Smooth muscle cell (in vitro differentiated cells): ENCODE results near the gene CTNND2. TPM values are rescaled to one million over a fixed set of nuclear protein-coding genes. Genes with fewer than 3 reads are reported as not detected.

Experiments used
- DNase-seq: peaks from one replicate; lab custom pipeline; 2025; ENCODE audit not compliant: unreplicated experiment; lab: John Stamatoyannopoulos, UW
- H2AFZ ChIP-seq: fragments of 200-600 bp; sonication (generic); 2 replicates; pipeline ENCODE4 v1.6.0; 2016; ENCODE audit warnings: antibody characterized with exemption, low read depth, mild to moderate bottlenecking
- H3F3A ChIP-seq: fragments of 200-600 bp; sonication (generic); 2 replicates; pipeline ENCODE4 v1.6.0; 2017; ENCODE audit warnings: antibody characterized with exemption, low read depth
- H3K27ac ChIP-seq: fragments of 200-600 bp; sonication (generic); 2 replicates; pipeline ENCODE4 v1.5.1; 2016; ENCODE audit warnings: low read depth, mild to moderate bottlenecking
- H3K27me3 ChIP-seq: fragments of 200-600 bp; sonication (generic); 2 replicates; pipeline ENCODE4 v1.6.1; 2016; ENCODE audit warnings: low read depth, mild to moderate bottlenecking
- H3K36me3 ChIP-seq: fragments of 200-600 bp; sonication (generic); 2 replicates; pipeline ENCODE4 v1.5.1; 2016; ENCODE audit warnings: low read depth
- H3K4me1 ChIP-seq: fragments of 200-600 bp; sonication (generic); 2 replicates; pipeline ENCODE4 v1.5.1; 2016; ENCODE audit warnings: low read depth
- H3K4me2 ChIP-seq: fragments of 200-600 bp; sonication (generic); 2 replicates; pipeline ENCODE4 v1.6.0; 2016; ENCODE audit warnings: mild to moderate bottlenecking
- H3K4me3 ChIP-seq: fragments of 200-600 bp; sonication (generic); 2 replicates; pipeline ENCODE4 v1.5.1; 2016; ENCODE audit warnings: mild to moderate bottlenecking
- H3K79me2 ChIP-seq: fragments of 200-600 bp; sonication (generic); 2 replicates; pipeline ENCODE4 v1.6.0; 2016; ENCODE audit warnings: low read depth, mild to moderate bottlenecking
- H3K9ac ChIP-seq: fragments of 200-600 bp; sonication (generic); 2 replicates; pipeline ENCODE4 v1.6.0; 2016; ENCODE audit warnings: low read depth
- H3K9me3 ChIP-seq: fragments of 200-600 bp; sonication (generic); replicated peaks from 2 replicates; pipeline ENCODE4 v1.5.1; 2016; ENCODE audit warnings: low read depth
- H4K20me1 ChIP-seq: fragments of 200-600 bp; sonication (generic); 2 replicates; pipeline ENCODE4 v1.6.0; 2016; ENCODE audit warnings: low read depth
- CTCF ChIP-seq: fragments of 200-600 bp; sonication (generic); IDR thresholded peaks from 2 replicates; pipeline ENCODE4 v1.5.1; 2017; ENCODE audit warnings: borderline replicate concordance, mild to moderate bottlenecking, antibody characterized with exemption; ENCODE audit not compliant: insufficient read depth, poor library complexity, severe bottlenecking
- WGBS: methylation state at CpG from one replicate; pipeline ENCODE4 v1.1.7; 2016; ENCODE audit warnings: low lambda C conversion rate; 5-methylcytosine and 5-hydroxymethylcytosine counted together
- polyA plus RNA-seq: library from polyadenylated mRNA; unstranded; fragments of >200 nt; fragmentation: Nextera tagmentation; extraction: Ambion mirVana; gene quantifications from 2 replicates; pipeline ENCODE4 v1.2.1, GENCODE V29; 2016
- total RNA-seq: library from RNA; depleted of rRNA; stranded (reverse); fragments of >200 nt; gene quantifications from 2 replicates; pipeline ENCODE4 v1.2.3, GENCODE V29; 2014

Gene CTNND2
- total and polyA plus RNA-seq, 2 experiments from 2014 or later: 2.7 to 5.8 TPM

GRCh38 chr5:11734369-11734768, 169.9 kb downstream of the CTNND2 start:
- Histone ChIP-seq H3F3A (no peaks in the 10 kb centered on the region), H3K9me3 (no peaks in the 10 kb centered on the region), H3K4me2 (no peak overlapping the region), H3K79me2 (peaks cover 7% of the 10 kb centered on the region), H2AFZ (no peak overlapping the region), H3K9ac (no peak overlapping the region), H4K20me1 (no peaks in the 10 kb centered on the region), H3K27ac (no peak overlapping the region), H3K36me3 (no peaks in the 10 kb centered on the region), H3K27me3 (no peaks in the 10 kb centered on the region), H3K4me1 (no peaks in the 10 kb centered on the region), H3K4me3 (no peak overlapping the region)
- WGBS: 96% methylated on average over 1 of the region's 1 CpG
- no peak for DNase-seq
- no peak for TF ChIP-seq CTCF

DNA sequence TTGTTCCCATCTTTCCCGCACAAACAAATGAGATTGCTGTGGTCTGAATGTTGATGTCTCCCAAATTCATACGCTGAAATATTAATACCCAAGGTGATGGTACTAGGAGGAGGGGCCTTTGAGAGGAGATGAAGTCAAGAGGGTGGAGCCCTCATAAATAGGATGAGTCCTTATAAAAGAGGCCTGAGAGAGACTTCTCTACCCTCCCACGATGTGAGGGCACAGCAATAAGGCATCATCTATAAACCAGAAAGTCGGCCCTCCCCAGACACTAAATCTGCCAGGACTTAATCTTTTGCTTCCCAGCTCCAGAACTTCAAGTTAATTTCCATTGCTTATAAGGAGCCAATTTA, 170.4 kb downstream of the CTNND2 start:
- Histone ChIP-seq H3K4me1 (no peaks in the 10 kb centered on the region), H3F3A (no peaks in the 10 kb centered on the region), H3K27me3 (no peaks in the 10 kb centered on the region), H3K4me2 (no peak overlapping the region), H3K9me3 (no peaks in the 10 kb centered on the region), H3K27ac (no peak overlapping the region), H3K36me3 (no peaks in the 10 kb centered on the region), H3K9ac (no peak overlapping the region), H3K4me3 (no peak overlapping the region), H4K20me1 (no peaks in the 10 kb centered on the region), H2AFZ (no peak overlapping the region), H3K79me2 (peaks cover 7% of the 10 kb centered on the region)
- 95% methylated on average over 4 of the region's 4 CpGs for WGBS
- no peak for DNase-seq
- no peak for TF ChIP-seq CTCF

- H4K20me1 ChIP-seq: no peaks in the 10 kb centered on the region
- H3F3A ChIP-seq: no peaks in the 10 kb centered on the region
- H3K4me1 ChIP-seq: no peaks in the 10 kb centered on the region
- H3K4me2 ChIP-seq: no peak overlapping the region
- no peak overlapping the region for H2AFZ ChIP-seq
- WGBS: 96% methylated on average over 2 of the region's 2 CpGs
- no peak overlapping the region for H3K9ac ChIP-seq
- no peak overlapping the region for H3K4me3 ChIP-seq
- no peak overlapping the region for H3K27ac ChIP-seq
- DNase-seq: no peak
- peaks cover 7% of the 10 kb centered on the region for H3K79me2 ChIP-seq
- H3K9me3 ChIP-seq: no peaks in the 10 kb centered on the region
- no peaks in the 10 kb centered on the region for H3K36me3 ChIP-seq
- TF ChIP-seq CTCF: no peak
- no peaks in the 10 kb centered on the region for H3K27me3 ChIP-seq
These were observed 170.9 kb downstream of the CTNND2 start for GRCh38 chr5:11733185-11733839.

GRCh38 chr5:11724940-11725339, 179.3 kb downstream of the CTNND2 start:
- WGBS: 73% methylated on average over 3 of the region's 3 CpGs
- Histone ChIP-seq H3K4me2 (no peak overlapping the region), H3K4me1 (no peaks in the 10 kb centered on the region), H3K4me3 (no peak overlapping the region), H4K20me1 (no peaks in the 10 kb centered on the region), H3K9me3 (no peaks in the 10 kb centered on the region), H3K27me3 (no peaks in the 10 kb centered on the region), H2AFZ (no peak overlapping the region), H3K9ac (no peak overlapping the region), H3K79me2 (no peaks in the 10 kb centered on the region), H3F3A (no peaks in the 10 kb centered on the region), H3K36me3 (no peaks in the 10 kb centered on the region), H3K27ac (no peak overlapping the region)
- TF ChIP-seq CTCF: no peak
- DNase-seq: no peak
